ENCODE data around the gene HCLS1. TPM values are rescaled to one million over a fixed set of nuclear protein-coding genes. Genes with fewer than 3 reads are reported as not detected.
"Not testable (repeated sequence)": the region's sequence is repeated elsewhere in the genome, so short reads cannot be mapped to it uniquely, and the experiment has no call there.

HCLS1 gene
- total RNA-seq, 1 donor from 2014 or later: 216 TPM

GRCh38 chr3:121599900-121600299, 60.8 kb downstream of the HCLS1 start:
- DNase-seq; H3K27me3 Mint-ChIP-seq; intact Hi-C loops (cut with micrococcal nuclease); H3K36me3 Mint-ChIP-seq (ENCODE audit: low read depth); H3K4me1 Mint-ChIP-seq; H3K9me3 Mint-ChIP-seq; H3K27ac Mint-ChIP-seq; H3K4me3 Mint-ChIP-seq: not testable (repeated sequence)

- H3K27ac Mint-ChIP-seq: no peak overlapping the region
- no peaks in the 10 kb centered on the region for H3K4me1 Mint-ChIP-seq
- no peak overlapping the region for H3K4me3 Mint-ChIP-seq
- DNase-seq: no peak
- no peaks in the 10 kb centered on the region for H3K27me3 Mint-ChIP-seq
- no peaks in the 10 kb centered on the region for H3K9me3 Mint-ChIP-seq
- H3K36me3 Mint-ChIP-seq (ENCODE audit: low read depth): no peaks in the 10 kb centered on the region
- intact Hi-C loops (cut with micrococcal nuclease): no loop called here
Observed at GRCh38 chr3:121598564-121598963, 62.1 kb downstream of the HCLS1 start.

- Mint-ChIP-seq H3K4me3 (no peak overlapping the region), H3K27me3 (peaks cover 8% of the 10 kb centered on the region), H3K4me1 (no peaks in the 10 kb centered on the region), H3K36me3 (ENCODE audit: low read depth) (no peaks in the 10 kb centered on the region), H3K27ac (no peak overlapping the region), H3K9me3 (no peaks in the 10 kb centered on the region)
- DNase-seq: no peak
- intact Hi-C loops (cut with micrococcal nuclease): no loop called here
Observed at GRCh38 chr3:121595765-121596406, 64.8 kb downstream of the HCLS1 start.

- intact Hi-C loops (cut with micrococcal nuclease): no loop called here
- no peak for DNase-seq
- Mint-ChIP-seq H3K9me3 (no peaks in the 10 kb centered on the region), H3K36me3 (ENCODE audit: low read depth) (no peaks in the 10 kb centered on the region), H3K27me3 (peaks cover 12% of the 10 kb centered on the region), H3K4me1 (no peaks in the 10 kb centered on the region), H3K4me3 (no peak overlapping the region), H3K27ac (no peak overlapping the region)
Observed at GRCh38 chr3:121594850-121595249, 65.9 kb downstream of the HCLS1 start.

GRCh38 chr3:121593806-121594205, 66.9 kb downstream of the HCLS1 start:
- H3K4me1 Mint-ChIP-seq; H3K36me3 Mint-ChIP-seq (ENCODE audit: low read depth); H3K9me3 Mint-ChIP-seq; H3K4me3 Mint-ChIP-seq; H3K27ac Mint-ChIP-seq; DNase-seq; intact Hi-C loops (cut with micrococcal nuclease): not testable (repeated sequence)
- peaks cover 12% of the 10 kb centered on the region for H3K27me3 Mint-ChIP-seq

GRCh38 chr3:121592856-121593702, 67.6 kb downstream of the HCLS1 start, which contains the start of gene FBXO40:
Gene FBXO40 (plus strand): TSS chr3:121593379. CDS start chr3:121620576, 27,197 bp downstream.
- Mint-ChIP-seq H3K27ac (no peak within 1 kb of the TSS), H3K9me3 (no peaks in the 10 kb centered on the region), H3K27me3 (peaks cover 12% of the 10 kb centered on the region), H3K36me3 (ENCODE audit: low read depth) (no peaks in the 10 kb centered on the region), H3K4me3 (no peak within 1 kb of the TSS), H3K4me1 (no peaks in the 10 kb centered on the region)
- no peak for DNase-seq
- intact Hi-C loops (cut with micrococcal nuclease): no loop called here

GRCh38 chr3:121584418-121584817, 76.3 kb downstream of the HCLS1 start:
- Mint-ChIP-seq H3K27me3 (peaks cover 18% of the 10 kb centered on the region), H3K27ac (no peak overlapping the region)
- intact Hi-C loops (cut with micrococcal nuclease): no loop called here

GRCh38 chr3:121581691-121582090, 79.0 kb downstream of the HCLS1 start:
- DNase-seq: no peak
- no peaks in the 10 kb centered on the region for H3K36me3 Mint-ChIP-seq (ENCODE audit: low read depth)
- no peaks in the 10 kb centered on the region for H3K4me1 Mint-ChIP-seq
- H3K9me3 Mint-ChIP-seq: no peaks in the 10 kb centered on the region
- peaks cover 18% of the 10 kb centered on the region for H3K27me3 Mint-ChIP-seq
- no peak overlapping the region for H3K27ac Mint-ChIP-seq
- intact Hi-C loops (cut with micrococcal nuclease): no loop called here
- no peak overlapping the region for H3K4me3 Mint-ChIP-seq

More at GRCh38 chr3:121584418-121584817, 76.3 kb downstream of the HCLS1 start:
- H3K4me1 Mint-ChIP-seq: no peaks in the 10 kb centered on the region
- H3K4me3 Mint-ChIP-seq: no peak overlapping the region
- DNase-seq: no peak
- H3K9me3 Mint-ChIP-seq: no peaks in the 10 kb centered on the region
- H3K36me3 Mint-ChIP-seq (ENCODE audit: low read depth): no peaks in the 10 kb centered on the region

Other genes starting within 250 kb of the HCLS1 start
- gene POLQ, start 114.9 kb downstream of the HCLS1 start, total RNA-seq: 30.3 and 31.0 TPM in 2 replicates
- gene ARGFX, start 93.0 kb downstream of the HCLS1 start, total RNA-seq: not detected in 2 replicates
- gene FBXO40, start 67.5 kb downstream of the HCLS1 start, total RNA-seq: not detected in 2 replicates
- gene GOLGB1, start 88.8 kb upstream of the HCLS1 start, total RNA-seq: 21.0 and 22.2 TPM in 2 replicates
- 49.1 and 51.6 TPM in 2 replicates for gene IQCB1, start 174.2 kb upstream of the HCLS1 start, total RNA-seq
- gene EAF2, start 174.3 kb upstream of the HCLS1 start, total RNA-seq: 13.7 and 14.5 TPM in 2 replicates
- gene SLC15A2, start 233.5 kb upstream of the HCLS1 start, total RNA-seq: 0.95 and 2.7 TPM in 2 replicates

Data from activated CD4-positive, alpha-beta T cell treated with anti-CD3 and anti-CD28 coated beads, Interleukin-2, amount 10 ng/mL, durations not matched to agents 24 days and 14 days (primary cell).